ENCODE measurements around the gene SPPL3.
"Not testable (repeated sequence)": the region's sequence is repeated elsewhere in the genome, so short reads cannot be mapped to it uniquely, and the experiment has no call there.

The SPPL3 gene

GRCh38 chr12:120849765-120850164 is 54.4 kb downstream of the SPPL3 start:
- H3K4me1 ChIP-seq (ENCODE audit: insufficient read depth, low read length), result no peaks in the 10 kb centered on the region
- no peaks in the 10 kb centered on the region for H3K36me3 ChIP-seq (ENCODE audit: insufficient read depth, low read depth, low read length)
- H3K4me3 ChIP-seq (ENCODE audit: low read length), result no peak overlapping the region
- H3K27ac ChIP-seq (ENCODE audit: low read length), result no peak overlapping the region
- H3K9me3 ChIP-seq (ENCODE audit: insufficient read depth, low read depth, low read length), result no peaks in the 10 kb centered on the region
- no peak overlapping the region for H3K9ac ChIP-seq (ENCODE audit: low read depth, low read length)
- no peaks in the 10 kb centered on the region for H3K27me3 ChIP-seq (ENCODE audit: insufficient read depth, low read length)

- Histone ChIP-seq H3K9me3 (ENCODE audit: insufficient read depth, low read depth, low read length) (no peaks in the 10 kb centered on the region), H3K9ac (ENCODE audit: low read depth, low read length) (no peak overlapping the region), H3K4me3 (ENCODE audit: low read length) (no peak overlapping the region), H3K36me3 (ENCODE audit: insufficient read depth, low read depth, low read length) (no peaks in the 10 kb centered on the region), H3K27ac (ENCODE audit: low read length) (no peak overlapping the region), H3K4me1 (ENCODE audit: insufficient read depth, low read length) (no peaks in the 10 kb centered on the region), H3K27me3 (ENCODE audit: insufficient read depth, low read length) (no peaks in the 10 kb centered on the region)
Measured at GRCh38 chr12:120847814-120848213, 56.3 kb downstream of the SPPL3 start.

GRCh38 chr12:120847392-120847791 is 56.8 kb downstream of the SPPL3 start:
- Histone ChIP-seq H3K4me3 (ENCODE audit: low read length) (no peak overlapping the region), H3K27ac (ENCODE audit: low read length) (no peak overlapping the region), H3K9me3 (ENCODE audit: insufficient read depth, low read depth, low read length) (no peaks in the 10 kb centered on the region), H3K36me3 (ENCODE audit: insufficient read depth, low read depth, low read length) (no peaks in the 10 kb centered on the region), H3K27me3 (ENCODE audit: insufficient read depth, low read length) (no peaks in the 10 kb centered on the region), H3K4me1 (ENCODE audit: insufficient read depth, low read length) (no peaks in the 10 kb centered on the region), H3K9ac (ENCODE audit: low read depth, low read length) (no peak overlapping the region)

GRCh38 chr12:120846721-120847120 is 57.4 kb downstream of the SPPL3 start:
- H3K27me3 ChIP-seq (ENCODE audit: insufficient read depth, low read length), result no peaks in the 10 kb centered on the region
- H3K4me1 ChIP-seq (ENCODE audit: insufficient read depth, low read length), result no peaks in the 10 kb centered on the region
- H3K9me3 ChIP-seq (ENCODE audit: insufficient read depth, low read depth, low read length), result no peaks in the 10 kb centered on the region
- no peaks in the 10 kb centered on the region for H3K36me3 ChIP-seq (ENCODE audit: insufficient read depth, low read depth, low read length)
- no peak overlapping the region for H3K4me3 ChIP-seq (ENCODE audit: low read length)
- H3K9ac ChIP-seq (ENCODE audit: low read depth, low read length), result no peak overlapping the region
- H3K27ac ChIP-seq (ENCODE audit: low read length), result no peak overlapping the region

GRCh38 chr12:120845696-120846095 is 58.5 kb downstream of the SPPL3 start:
- no peak overlapping the region for H3K4me3 ChIP-seq (ENCODE audit: low read length)
- H3K36me3 ChIP-seq (ENCODE audit: insufficient read depth, low read depth, low read length), result no peaks in the 10 kb centered on the region
- H3K9me3 ChIP-seq (ENCODE audit: insufficient read depth, low read depth, low read length), result no peaks in the 10 kb centered on the region
- no peaks in the 10 kb centered on the region for H3K4me1 ChIP-seq (ENCODE audit: insufficient read depth, low read length)
- H3K27ac ChIP-seq (ENCODE audit: low read length), result no peak overlapping the region
- no peak overlapping the region for H3K9ac ChIP-seq (ENCODE audit: low read depth, low read length)
- H3K27me3 ChIP-seq (ENCODE audit: insufficient read depth, low read length), result no peaks in the 10 kb centered on the region

- no peaks in the 10 kb centered on the region for H3K27me3 ChIP-seq (ENCODE audit: insufficient read depth, low read length)
- no peaks in the 10 kb centered on the region for H3K4me1 ChIP-seq (ENCODE audit: insufficient read depth, low read length)
- H3K27ac ChIP-seq (ENCODE audit: low read length), result no peak overlapping the region
- no peaks in the 10 kb centered on the region for H3K9me3 ChIP-seq (ENCODE audit: insufficient read depth, low read depth, low read length)
- no peaks in the 10 kb centered on the region for H3K36me3 ChIP-seq (ENCODE audit: insufficient read depth, low read depth, low read length)
- no peak overlapping the region for H3K4me3 ChIP-seq (ENCODE audit: low read length)
- no peak overlapping the region for H3K9ac ChIP-seq (ENCODE audit: low read depth, low read length)
Measured at GRCh38 chr12:120844768-120845449, 59.2 kb downstream of the SPPL3 start.

GRCh38 chr12:120844297-120844696 is 59.9 kb downstream of the SPPL3 start:
- Histone ChIP-seq H3K9me3 (ENCODE audit: insufficient read depth, low read depth, low read length) (no peaks in the 10 kb centered on the region), H3K4me1 (ENCODE audit: insufficient read depth, low read length) (no peaks in the 10 kb centered on the region), H3K36me3 (ENCODE audit: insufficient read depth, low read depth, low read length) (no peaks in the 10 kb centered on the region), H3K4me3 (ENCODE audit: low read length) (no peak overlapping the region), H3K27me3 (ENCODE audit: insufficient read depth, low read length) (no peaks in the 10 kb centered on the region), H3K27ac (ENCODE audit: low read length) (no peak overlapping the region), H3K9ac (ENCODE audit: low read depth, low read length) (no peak overlapping the region)

GRCh38 chr12:120843472-120843871 is 60.7 kb downstream of the SPPL3 start:
- H3K36me3 ChIP-seq (ENCODE audit: insufficient read depth, low read depth, low read length), result no peaks in the 10 kb centered on the region
- H3K27me3 ChIP-seq (ENCODE audit: insufficient read depth, low read length), result no peaks in the 10 kb centered on the region
- H3K4me3 ChIP-seq (ENCODE audit: low read length), result no peak overlapping the region
- no peak overlapping the region for H3K9ac ChIP-seq (ENCODE audit: low read depth, low read length)
- no peaks in the 10 kb centered on the region for H3K4me1 ChIP-seq (ENCODE audit: insufficient read depth, low read length)
- no peaks in the 10 kb centered on the region for H3K9me3 ChIP-seq (ENCODE audit: insufficient read depth, low read depth, low read length)
- H3K27ac ChIP-seq (ENCODE audit: low read length), result no peak overlapping the region

- no peaks in the 10 kb centered on the region for H3K4me1 ChIP-seq (ENCODE audit: insufficient read depth, low read length)
- no peak overlapping the region for H3K9ac ChIP-seq (ENCODE audit: low read depth, low read length)
- no peak overlapping the region for H3K27ac ChIP-seq (ENCODE audit: low read length)
- no peaks in the 10 kb centered on the region for H3K9me3 ChIP-seq (ENCODE audit: insufficient read depth, low read depth, low read length)
- no peaks in the 10 kb centered on the region for H3K27me3 ChIP-seq (ENCODE audit: insufficient read depth, low read length)
- no peak overlapping the region for H3K4me3 ChIP-seq (ENCODE audit: low read length)
- H3K36me3 ChIP-seq (ENCODE audit: insufficient read depth, low read depth, low read length), result no peaks in the 10 kb centered on the region
Measured at GRCh38 chr12:120842595-120842994, 61.6 kb downstream of the SPPL3 start.

- H3K36me3 ChIP-seq (ENCODE audit: insufficient read depth, low read depth, low read length), result no peaks in the 10 kb centered on the region
- no peaks in the 10 kb centered on the region; the same call in 1 of the 2 replicates for H3K4me1 ChIP-seq (ENCODE audit: insufficient read depth, low read length)
- H3K27ac ChIP-seq (ENCODE audit: low read length), result no peak overlapping the region
- no peaks in the 10 kb centered on the region for H3K9me3 ChIP-seq (ENCODE audit: insufficient read depth, low read depth, low read length)
- no peaks in the 10 kb centered on the region for H3K27me3 ChIP-seq (ENCODE audit: insufficient read depth, low read length)
- H3K4me3 ChIP-seq (ENCODE audit: low read length), result no peak overlapping the region
- no peak overlapping the region for H3K9ac ChIP-seq (ENCODE audit: low read depth, low read length)
Measured at GRCh38 chr12:120841525-120841924, 62.6 kb downstream of the SPPL3 start.

GRCh38 chr12:120839503-120839902 is 64.7 kb downstream of the SPPL3 start:
- H3K27ac ChIP-seq (ENCODE audit: low read length), result no peak overlapping the region
- no peak overlapping the region for H3K9ac ChIP-seq (ENCODE audit: low read depth, low read length)
- no peaks in the 10 kb centered on the region for H3K36me3 ChIP-seq (ENCODE audit: insufficient read depth, low read depth, low read length)
- no peak overlapping the region for H3K4me3 ChIP-seq (ENCODE audit: low read length)
- no peaks in the 10 kb centered on the region for H3K27me3 ChIP-seq (ENCODE audit: insufficient read depth, low read length)
- H3K9me3 ChIP-seq (ENCODE audit: insufficient read depth, low read depth, low read length), result no peaks in the 10 kb centered on the region
- peaks cover 6% of the 10 kb centered on the region; the same call in 1 of the 2 replicates for H3K4me1 ChIP-seq (ENCODE audit: insufficient read depth, low read length)

GRCh38 chr12:120838629-120839383 is 65.4 kb downstream of the SPPL3 start:
- H3K9me3 ChIP-seq (ENCODE audit: insufficient read depth, low read depth, low read length); H3K9ac ChIP-seq (ENCODE audit: low read depth, low read length); H3K27ac ChIP-seq (ENCODE audit: low read length); H3K36me3 ChIP-seq (ENCODE audit: insufficient read depth, low read depth, low read length); H3K4me1 ChIP-seq (ENCODE audit: insufficient read depth, low read length); H3K27me3 ChIP-seq (ENCODE audit: insufficient read depth, low read length); H3K4me3 ChIP-seq (ENCODE audit: low read length): not testable (repeated sequence)
